Chondrocyte (in vitro differentiated cells): Measurements from ENCODE around the gene FOXR1. TPM values are rescaled to one million over a fixed set of nuclear protein-coding genes. Genes with fewer than 3 reads are reported as not detected.
A peak's percentile ranks its signal among the peaks of the same experiment; 100 is the strongest.

Source experiments
- DNase-seq: peaks from one replicate; pipeline ENCODE4 v3.0.0; 2021; ENCODE audit warnings: mixed read lengths, low spot score
- H3K27ac Mint-ChIP-seq: one replicate; pipeline ENCODE4 v1.8.0; 2021; ENCODE audit warnings: mild to moderate bottlenecking, moderate library complexity, mixed read lengths; ENCODE audit not compliant: unreplicated experiment
- H3K27me3 Mint-ChIP-seq: 2 replicates; pipeline ENCODE4 v1.8.0; 2021; ENCODE audit warnings: low read depth, mixed read lengths
- H3K36me3 Mint-ChIP-seq: 2 replicates; pipeline ENCODE4 v1.8.0; 2021; ENCODE audit warnings: low read depth, mixed read lengths
- H3K4me1 Mint-ChIP-seq: 2 replicates; pipeline ENCODE4 v1.8.0; 2021; ENCODE audit warnings: low read depth, mild to moderate bottlenecking, mixed read lengths
- H3K4me3 Mint-ChIP-seq: one replicate; pipeline ENCODE4 v1.8.0; 2021; ENCODE audit warnings: mild to moderate bottlenecking, moderate library complexity, mixed read lengths; ENCODE audit not compliant: unreplicated experiment
- H3K9me3 Mint-ChIP-seq: 2 replicates; pipeline ENCODE4 v1.8.0; 2021; ENCODE audit warnings: low read depth, mixed read lengths
- CTCF ChIP-seq: fragments of 200-600 bp; sonication (generic); IDR thresholded peaks from 2 replicates; pipeline ENCODE4 v1.5.0; 2021; ENCODE audit warnings: antibody characterized with exemption, mild to moderate bottlenecking, moderate library complexity
- total RNA-seq: library from RNA; stranded (reverse); gene quantifications from 3 replicates; pipeline ENCODE4 v1.2.1, GENCODE V29; 2021

The FOXR1 gene
- total RNA-seq, 1 donor from 2014 or later: not detected

- no peak for TF ChIP-seq CTCF
- DNase-seq: no peak
- peaks cover 3% of the 10 kb centered on the region for H3K27me3 Mint-ChIP-seq
- H3K27ac Mint-ChIP-seq: no peak overlapping the region
- no peaks in the 10 kb centered on the region for H3K36me3 Mint-ChIP-seq
- peaks cover 22% of the 10 kb centered on the region for H3K4me1 Mint-ChIP-seq
- no peaks in the 10 kb centered on the region for H3K9me3 Mint-ChIP-seq
- no peak overlapping the region for H3K4me3 Mint-ChIP-seq
These were observed 32.8 kb upstream of the FOXR1 start for GRCh38 chr11:118938491-118939403.

- no peaks in the 10 kb centered on the region for H3K9me3 Mint-ChIP-seq
- H3K27me3 Mint-ChIP-seq: peaks cover 3% of the 10 kb centered on the region
- peaks cover 22% of the 10 kb centered on the region for H3K4me1 Mint-ChIP-seq
- H3K27ac Mint-ChIP-seq: no peak overlapping the region
- no peak for TF ChIP-seq CTCF
- no peak for DNase-seq
- H3K36me3 Mint-ChIP-seq: no peaks in the 10 kb centered on the region
- no peak overlapping the region for H3K4me3 Mint-ChIP-seq
These were observed 32.1 kb upstream of the FOXR1 start for GRCh38 chr11:118939404-118939915.

GRCh38 chr11:118939953-118940598 is 31.5 kb upstream of the FOXR1 start:
- H3K4me1 Mint-ChIP-seq: peaks cover 22% of the 10 kb centered on the region
- no peaks in the 10 kb centered on the region for H3K36me3 Mint-ChIP-seq
- H3K27me3 Mint-ChIP-seq: peaks cover 3% of the 10 kb centered on the region
- no peaks in the 10 kb centered on the region for H3K9me3 Mint-ChIP-seq
- no peak overlapping the region for H3K4me3 Mint-ChIP-seq
- H3K27ac Mint-ChIP-seq: peak overlapping the region; percentile 68
- DNase-seq: no peak
- no peak for TF ChIP-seq CTCF

GRCh38 chr11:118947091-118947490 is 24.5 kb upstream of the FOXR1 start:
- Mint-ChIP-seq H3K4me1 (no peaks in the 10 kb centered on the region), H3K9me3 (no peaks in the 10 kb centered on the region), H3K36me3 (no peaks in the 10 kb centered on the region), H3K27ac (no peak overlapping the region), H3K27me3 (peaks cover 20% of the 10 kb centered on the region), H3K4me3 (no peak overlapping the region)
- DNase-seq: no peak
- no peak for TF ChIP-seq CTCF

GRCh38 chr11:118948000-118948399 is 23.6 kb upstream of the FOXR1 start:
- Mint-ChIP-seq H3K9me3 (no peaks in the 10 kb centered on the region), H3K36me3 (no peaks in the 10 kb centered on the region)

More at GRCh38 chr11:118948000-118948399, 23.6 kb upstream of the FOXR1 start:
- H3K4me3 Mint-ChIP-seq: no peak overlapping the region
- peaks cover 24% of the 10 kb centered on the region for H3K27me3 Mint-ChIP-seq
- DNase-seq: no peak
- no peaks in the 10 kb centered on the region for H3K4me1 Mint-ChIP-seq
- H3K27ac Mint-ChIP-seq: no peak overlapping the region
- no peak for TF ChIP-seq CTCF
